GM18861 (cell line): ENCODE results near the gene MSRB3.

Experiments used
- ATAC-seq: cut with Tn5 transposase; IDR thresholded peaks from one replicate; pipeline ENCODE4 v1.9.1; 2021; ENCODE audit not compliant: unreplicated experiment

The MSRB3 gene

DNA sequence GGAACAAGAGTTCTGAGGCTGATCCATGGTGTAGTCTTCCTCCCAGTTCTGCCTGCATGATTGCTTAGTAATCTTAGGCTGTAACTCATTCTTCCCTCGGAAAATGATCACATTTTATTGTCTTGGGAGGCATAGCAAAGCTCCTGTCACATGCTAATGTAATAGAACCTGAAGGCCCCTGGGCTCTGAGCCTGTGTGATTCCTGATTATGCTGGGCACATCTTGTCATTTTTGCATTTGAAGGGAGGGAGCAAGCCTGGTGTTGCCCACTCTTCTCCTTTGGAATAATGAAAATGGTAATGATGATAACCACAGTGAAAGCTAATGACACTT lies 215.4 kb downstream of the MSRB3 start:
- no peak for ATAC-seq

DNA sequence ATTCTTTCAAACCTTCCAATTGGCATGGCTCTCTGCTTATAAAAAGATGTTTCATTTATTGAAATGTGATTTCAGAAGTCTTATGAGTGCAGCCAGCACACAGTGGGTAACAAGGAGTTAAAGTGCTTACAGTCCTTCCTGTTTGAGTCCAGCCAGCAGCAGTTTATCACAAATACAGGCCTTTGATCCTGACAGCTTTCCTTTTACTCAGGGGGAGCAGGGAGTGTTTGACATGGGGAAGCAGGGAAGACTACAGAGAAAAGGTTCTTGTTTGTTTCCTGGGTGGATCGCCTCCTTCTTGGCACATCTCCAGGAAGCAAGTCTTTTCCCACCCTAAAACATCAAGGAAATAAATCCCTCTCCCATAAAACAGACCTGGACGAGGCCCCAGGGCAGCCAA lies 216.1 kb downstream of the MSRB3 start:
- no peak for ATAC-seq

DNA sequence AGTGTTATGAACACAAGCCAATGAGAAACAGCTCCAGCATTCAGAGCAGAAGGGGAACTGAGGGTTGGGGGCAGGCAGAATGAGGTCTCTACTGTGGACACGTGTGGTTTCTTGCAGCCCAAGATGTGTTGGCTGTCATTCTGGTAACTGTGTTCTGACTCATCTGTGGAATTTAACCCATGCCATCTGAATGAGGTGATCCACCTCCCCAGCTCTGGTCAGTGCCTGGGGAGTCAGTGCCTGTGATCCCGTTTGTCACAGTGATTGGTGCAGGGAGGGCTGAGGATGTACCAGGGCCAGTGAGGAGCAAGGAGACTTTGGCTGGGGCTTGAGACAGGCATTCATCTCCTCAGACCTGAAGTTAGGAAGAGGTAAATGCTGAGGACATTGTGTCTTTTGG lies 216.8 kb downstream of the MSRB3 start:
- no peak for ATAC-seq

DNA sequence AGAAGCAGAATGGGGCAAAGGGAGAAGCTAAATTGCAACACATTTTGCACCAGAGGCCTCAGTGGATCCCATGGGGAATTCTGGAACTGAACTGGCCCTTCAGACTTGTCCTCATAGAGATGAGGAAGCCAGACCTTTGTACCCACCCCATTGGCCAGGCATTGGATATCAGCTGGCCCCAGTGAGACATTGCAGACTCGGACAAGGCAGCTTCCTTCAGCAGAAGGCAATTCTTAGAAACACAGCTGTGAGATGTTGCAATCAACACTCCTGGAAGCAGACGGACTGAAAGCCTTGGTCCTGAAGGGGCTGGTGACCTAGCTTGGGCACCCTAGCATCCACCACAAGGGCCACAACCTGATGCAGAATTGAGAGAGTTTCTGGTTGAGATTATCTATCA lies 218.1 kb downstream of the MSRB3 start:
- ATAC-seq: no peak

DNA sequence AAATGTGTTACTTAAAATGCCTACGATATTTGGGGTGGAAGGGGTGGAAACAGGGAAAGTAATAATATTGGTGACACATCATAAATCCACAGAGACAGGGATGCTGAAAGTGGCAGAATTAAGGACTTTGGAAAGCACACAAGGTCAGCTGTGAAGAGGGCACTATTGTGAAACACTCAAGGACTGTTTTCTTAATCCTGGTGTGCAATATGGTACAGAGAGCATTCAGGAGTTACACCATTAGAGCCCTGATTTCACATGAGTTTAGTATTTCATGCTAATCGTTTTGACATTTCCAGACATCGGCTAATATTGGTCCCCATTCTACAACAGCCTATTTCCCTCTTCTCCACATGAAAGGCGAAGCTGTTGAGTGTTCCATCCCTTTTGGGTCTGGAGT lies 219.2 kb downstream of the MSRB3 start:
- no peak for ATAC-seq

DNA sequence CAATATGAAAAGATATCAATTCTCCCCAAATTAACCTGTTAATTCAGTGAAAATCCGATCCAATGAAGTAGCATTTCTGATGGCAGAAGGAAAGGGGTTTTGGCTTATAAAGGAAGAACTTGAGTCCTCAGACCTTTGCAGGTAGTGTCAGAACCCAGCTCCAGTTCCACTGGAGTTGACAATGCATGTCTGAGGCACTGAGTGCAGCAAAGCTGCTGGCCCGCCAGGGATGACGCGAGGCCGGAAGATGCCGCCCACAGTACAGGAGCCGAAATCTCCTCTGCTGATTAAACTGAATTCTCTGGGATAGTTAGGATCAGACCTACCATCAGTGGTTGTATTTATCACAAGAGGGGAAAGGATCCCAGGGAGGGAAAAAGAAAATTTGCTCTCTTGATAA lies 220.7 kb downstream of the MSRB3 start:
- ATAC-seq: no peak

DNA sequence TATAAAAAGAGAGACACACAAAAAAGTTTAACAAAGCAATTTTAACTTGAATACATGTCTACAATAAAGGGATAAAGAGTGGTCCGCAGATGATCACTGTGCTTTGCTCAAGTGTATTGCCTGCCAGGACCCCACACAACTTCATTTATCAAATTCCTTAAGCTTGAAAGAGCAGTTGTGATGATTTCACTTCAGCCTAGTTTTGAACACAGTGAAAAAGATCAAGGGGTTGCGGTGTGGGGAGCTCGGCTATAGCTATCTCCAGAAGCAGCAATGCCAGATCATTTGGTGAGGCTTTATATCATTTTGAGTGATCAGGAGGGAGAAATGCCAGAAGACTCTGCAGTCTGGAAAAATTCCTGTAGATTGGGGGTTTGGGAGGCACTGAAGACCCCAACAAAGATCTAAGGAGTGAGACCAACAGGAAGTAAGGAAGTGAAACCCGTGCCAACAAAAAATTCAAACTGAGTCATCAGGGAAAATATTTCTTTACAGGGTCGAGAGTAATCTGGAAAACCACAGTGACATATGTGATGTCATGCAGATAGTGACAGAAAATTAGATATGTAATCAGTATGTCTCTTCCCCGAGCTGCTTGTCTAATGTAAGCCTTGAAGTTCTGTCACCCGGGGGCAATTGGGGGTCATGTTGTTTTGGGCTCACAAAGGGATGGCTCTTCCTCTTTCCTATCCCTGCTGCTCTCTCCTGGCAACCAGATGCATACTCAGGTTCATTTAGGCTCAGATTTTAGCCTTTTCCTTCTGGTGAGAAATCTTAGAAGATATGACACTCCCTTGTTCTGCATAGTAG lies 221.8 kb downstream of the MSRB3 start:
- no peak for ATAC-seq

DNA sequence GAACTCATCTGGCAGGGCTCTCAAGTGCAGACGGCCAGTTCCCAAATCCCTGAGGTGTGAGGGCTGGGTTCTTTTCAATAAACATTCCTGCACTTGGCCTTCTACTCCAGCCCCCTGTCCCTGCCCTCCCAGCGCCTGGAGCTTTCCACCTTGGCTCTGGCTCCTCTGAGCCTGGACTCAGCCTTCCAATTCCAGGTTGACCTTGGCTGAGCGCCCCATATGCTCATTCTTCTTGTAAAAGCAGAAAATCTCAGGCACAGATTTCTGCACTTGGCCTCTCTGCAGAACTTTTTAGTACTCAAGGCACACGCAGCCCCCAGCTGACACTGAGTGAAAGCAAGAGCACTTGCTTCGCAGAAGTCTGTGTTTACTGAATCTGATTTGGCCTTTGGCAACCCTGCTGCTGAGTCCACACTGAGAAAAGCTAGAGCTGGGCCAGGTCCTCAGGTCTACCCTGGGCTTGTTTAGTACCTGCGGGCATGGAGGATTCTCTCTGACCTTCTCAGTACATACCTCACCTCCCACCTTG lies 222.7 kb downstream of the MSRB3 start:
- ATAC-seq: no peak

DNA sequence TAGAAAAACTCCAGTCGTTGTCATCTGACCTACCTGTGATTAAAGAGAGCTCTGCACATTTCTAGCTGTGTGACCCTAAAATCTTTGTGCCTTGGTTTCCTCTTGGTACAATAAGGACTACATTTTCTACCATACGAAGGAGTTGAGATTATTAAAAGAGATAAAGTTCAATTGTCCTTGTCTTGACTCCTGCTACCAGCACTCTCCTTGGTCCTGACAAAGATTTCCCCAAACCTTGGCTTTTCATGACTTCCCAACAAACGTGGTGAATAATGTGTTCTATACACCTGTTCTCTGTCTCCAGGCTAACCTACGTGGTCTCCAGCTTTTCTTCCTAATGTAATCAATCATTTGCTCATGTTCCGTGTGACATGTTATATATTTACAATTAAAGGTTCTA lies 223.5 kb downstream of the MSRB3 start:
- no peak for ATAC-seq

DNA sequence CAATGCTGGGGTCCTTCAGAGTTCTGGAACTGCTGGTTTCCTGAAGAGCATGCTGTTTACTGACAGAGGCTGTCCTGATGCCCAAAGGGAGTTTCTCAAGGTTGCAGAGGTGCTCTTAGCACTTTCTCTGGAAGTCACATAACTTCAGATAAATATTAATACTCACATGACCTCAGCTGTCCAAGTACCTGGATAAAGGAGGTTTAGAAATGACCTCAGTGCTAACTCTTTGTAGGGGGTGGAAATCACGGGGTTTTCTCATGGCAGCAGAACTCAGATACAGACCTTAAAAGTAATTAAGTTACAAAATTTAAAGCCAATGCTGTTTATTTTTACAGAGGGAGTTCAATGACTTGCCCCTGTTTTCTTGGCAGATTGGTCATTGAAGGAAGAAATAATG lies 225.9 kb downstream of the MSRB3 start:
- ATAC-seq: no peak

DNA sequence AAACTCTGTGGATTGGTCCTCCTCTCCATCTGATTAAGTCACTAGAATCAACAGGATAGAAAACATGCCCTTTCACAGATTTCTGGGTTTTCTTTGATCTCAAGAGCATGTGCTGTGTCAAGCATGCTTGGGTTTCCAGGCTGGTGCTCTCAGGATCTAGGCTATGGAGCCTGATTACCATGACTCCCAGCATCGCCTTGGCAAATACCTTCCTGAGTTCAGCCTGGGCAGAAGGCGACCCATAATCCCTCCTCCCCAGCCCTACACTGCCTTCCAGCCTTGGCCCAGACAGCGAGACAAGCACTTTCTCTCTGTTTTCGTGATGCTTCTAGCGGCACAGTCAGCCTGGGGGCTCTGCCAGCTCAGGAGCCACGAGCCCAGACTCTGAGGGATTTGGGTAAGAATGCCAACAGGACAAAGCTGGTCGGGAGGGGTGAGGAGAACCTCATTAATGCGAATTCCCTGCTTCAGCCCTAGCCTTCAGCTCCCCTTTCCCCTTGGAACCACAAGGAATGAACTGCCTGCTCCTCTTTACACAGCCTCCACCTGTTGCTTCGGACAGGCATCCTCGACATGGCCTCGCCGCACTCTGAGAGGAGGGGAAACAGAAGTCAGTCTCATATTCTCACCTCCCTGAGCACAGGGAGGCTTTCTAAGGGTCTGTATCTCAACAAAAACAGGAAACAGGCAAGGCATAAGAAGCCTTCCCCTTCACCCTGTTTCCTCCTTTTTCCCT lies 227.1 kb downstream of the MSRB3 start:
- ATAC-seq: no peak

DNA sequence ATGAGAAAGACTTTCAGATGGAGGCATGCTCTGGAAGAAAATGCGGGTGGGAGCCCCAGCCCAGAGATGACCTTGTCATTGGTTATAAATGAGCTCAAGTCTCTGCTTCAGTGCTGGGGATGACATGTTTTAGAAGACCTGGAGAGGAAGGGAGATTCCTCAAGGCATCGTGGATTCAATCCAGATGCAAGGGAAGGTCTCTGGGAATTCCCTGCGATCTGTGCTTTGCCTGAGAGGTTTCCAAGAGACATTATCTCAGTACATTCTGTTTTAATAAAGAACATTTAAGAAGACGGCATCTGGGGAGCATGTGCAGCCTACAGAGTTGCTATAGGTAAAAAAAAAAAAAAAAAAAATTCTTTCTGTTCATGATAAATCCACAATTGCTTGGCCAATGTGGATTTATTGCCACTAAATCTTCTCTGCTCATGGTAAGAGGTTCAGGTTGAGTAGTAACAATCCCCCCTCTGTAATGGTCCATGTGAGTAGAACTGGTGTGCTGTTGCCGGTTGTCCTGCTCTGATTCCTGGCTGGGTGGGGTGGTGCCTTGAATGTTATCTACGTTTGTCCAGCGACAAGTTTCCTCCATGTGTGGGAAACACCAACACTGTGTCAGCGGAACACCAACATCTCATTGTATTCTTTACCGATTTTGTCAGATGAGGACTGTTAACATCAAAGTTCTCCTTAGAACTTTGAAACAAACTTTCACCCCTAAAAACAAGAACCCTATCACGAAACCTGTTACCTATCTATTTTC lies 230.0 kb downstream of the MSRB3 start:
- ATAC-seq: no peak

DNA sequence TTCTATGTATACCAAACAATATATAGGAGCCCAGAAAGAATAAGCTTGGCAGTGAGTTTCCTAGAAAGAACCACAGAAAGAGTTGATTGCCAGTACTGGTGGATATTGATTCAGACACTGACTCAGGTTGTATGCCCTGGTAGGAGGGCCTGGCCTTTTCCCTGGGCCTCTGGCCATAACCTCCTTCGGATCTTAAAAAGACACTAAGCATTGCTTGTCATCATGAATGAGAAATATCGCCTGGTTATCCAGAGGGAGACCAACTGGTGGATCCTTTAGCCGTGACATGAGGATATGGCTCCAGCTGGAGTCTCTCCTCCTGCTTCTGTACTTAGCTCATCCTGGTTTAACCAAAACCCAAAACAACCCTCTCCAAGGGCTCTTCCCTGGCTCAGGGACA lies 231.5 kb downstream of the MSRB3 start:
- no peak for ATAC-seq

DNA sequence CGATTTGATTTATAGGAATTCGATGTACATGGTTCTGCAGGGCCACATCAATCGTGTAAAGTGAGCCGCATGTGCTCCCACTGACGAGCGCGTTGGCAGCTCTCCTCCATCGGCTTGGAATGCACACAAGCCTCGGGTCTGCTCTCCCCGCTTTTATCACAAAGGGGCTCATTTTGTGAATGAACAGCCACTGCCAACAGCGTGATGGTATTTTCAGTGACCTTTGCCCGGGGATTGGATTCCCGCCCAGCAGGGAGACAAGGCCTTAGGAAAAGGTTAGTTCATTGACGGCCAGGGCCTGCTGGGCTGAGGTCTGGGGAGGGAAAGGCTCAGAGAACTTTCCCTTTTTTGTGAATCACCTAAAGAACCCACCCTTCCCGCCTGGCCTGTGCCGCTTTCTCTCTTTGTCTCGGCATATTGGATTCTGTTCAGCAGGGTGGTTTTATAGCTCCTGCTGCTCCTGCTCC lies 232.1 kb downstream of the MSRB3 start:
- no peak for ATAC-seq

DNA sequence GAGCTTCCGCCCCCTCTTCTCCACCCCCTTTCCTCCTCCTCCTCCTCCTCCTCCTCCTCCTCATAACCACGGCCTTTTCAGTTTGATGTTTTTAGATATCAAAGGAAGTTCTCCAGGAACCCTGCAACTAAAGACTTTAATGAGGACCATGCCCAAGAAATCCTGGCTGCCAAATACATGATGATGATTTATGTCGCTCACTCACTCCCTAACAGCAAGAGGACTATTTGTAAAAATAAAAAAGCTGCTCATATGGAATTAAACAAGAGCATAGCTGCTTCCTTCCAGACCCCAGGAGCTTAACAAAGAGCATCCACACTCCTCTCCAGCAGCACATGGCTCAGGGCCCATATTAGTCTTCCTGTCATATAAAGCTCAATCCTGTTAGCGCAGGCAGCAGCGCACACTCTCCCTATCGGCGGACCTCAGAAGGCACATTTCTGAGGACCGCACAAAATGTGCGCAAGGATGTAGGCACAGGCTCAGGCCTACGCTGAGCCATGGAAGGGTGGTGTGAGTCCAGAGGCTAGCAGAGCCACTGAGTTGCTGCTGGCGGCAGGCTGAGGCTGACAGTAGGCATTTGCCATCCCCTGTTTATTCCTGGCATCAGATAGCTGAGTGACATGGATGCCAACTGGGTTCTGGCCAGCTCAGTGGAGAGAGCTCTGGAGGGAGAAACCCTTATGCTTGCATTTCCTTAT lies 232.8 kb downstream of the MSRB3 start:
- no peak for ATAC-seq

DNA sequence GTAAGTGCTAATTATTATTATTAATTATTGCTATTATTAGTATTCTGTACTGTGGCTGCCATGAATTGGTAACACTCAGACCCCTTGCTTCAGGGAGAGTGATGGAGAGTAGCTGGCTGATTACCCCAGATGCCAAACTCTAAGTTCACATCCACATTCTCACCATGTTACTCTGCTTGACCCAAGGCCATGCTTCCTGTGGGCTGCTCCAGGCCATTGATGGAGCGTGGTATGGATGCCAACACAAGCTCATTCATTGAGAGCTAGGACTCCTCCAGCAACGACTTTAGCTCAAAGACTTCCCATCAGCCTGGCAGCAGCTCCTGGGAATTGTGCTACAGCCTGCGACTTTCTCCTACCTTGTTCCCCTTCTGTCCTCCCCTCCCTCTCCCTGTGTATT lies 233.4 kb downstream of the MSRB3 start:
- no peak for ATAC-seq
